GM23338 (cell line): ENCODE measurements around the gene MKNK1. TPM values are rescaled to one million over a fixed set of nuclear protein-coding genes. Genes with fewer than 3 reads are reported as not detected.

ENCODE experiments used
- ATAC-seq: fragments of 200-7000 bp; cut with Tn5 transposase; 3 replicates; pipeline ENCODE4 v1.9.1; 2020
- DNase-seq: peaks from one replicate; pipeline ENCODE4 v3.0.0-alpha.2; 2015; ENCODE audit warnings: low spot score
- H2AFZ ChIP-seq: fragments of 200-600 bp; sonication (generic); 2 replicates; pipeline ENCODE4 v1.8.0; 2016; ENCODE audit warnings: antibody characterized with exemption, mild to moderate bottlenecking, moderate library complexity
- H3F3A ChIP-seq: fragments of 200-600 bp; sonication (generic); replicated peaks from 2 replicates; pipeline ENCODE4 v1.8.0; 2017; ENCODE audit warnings: antibody characterized with exemption, mixed run types, low read depth
- H3K27ac ChIP-seq: fragments of 200-600 bp; sonication (generic); 2 replicates; pipeline ENCODE4 v1.6.1; 2016; ENCODE audit warnings: low read depth
- H3K27me3 ChIP-seq: fragments of 200-600 bp; sonication (generic); 2 replicates; pipeline ENCODE4 v1.8.0; 2016; ENCODE audit warnings: mild to moderate bottlenecking, mixed run types, moderate library complexity; ENCODE audit not compliant: insufficient read depth
- H3K36me3 ChIP-seq: fragments of 200-600 bp; sonication (generic); 2 replicates; pipeline ENCODE4 v1.8.0; 2016; ENCODE audit warnings: mild to moderate bottlenecking; ENCODE audit not compliant: insufficient read depth
- H3K4me1 ChIP-seq: fragments of 200-600 bp; sonication (generic); 2 replicates; pipeline ENCODE4 v1.8.0; 2016; ENCODE audit warnings: mild to moderate bottlenecking, moderate library complexity; ENCODE audit not compliant: insufficient read depth
- H3K4me2 ChIP-seq: fragments of 200-600 bp; sonication (generic); 2 replicates; pipeline ENCODE4 v1.7.1; 2017; ENCODE audit warnings: mixed run types
- H3K4me3 ChIP-seq: fragments of 200-600 bp; sonication (generic); 2 replicates; pipeline ENCODE4 v1.6.1; 2016; ENCODE audit warnings: mixed run types
- H3K79me2 ChIP-seq: fragments of 200-600 bp; sonication (generic); replicated peaks from 2 replicates; pipeline ENCODE4 v1.8.0; 2017; ENCODE audit warnings: mild to moderate bottlenecking; ENCODE audit not compliant: insufficient read depth
- H3K9me2 ChIP-seq: fragments of 200-600 bp; sonication (generic); 2 replicates; pipeline ENCODE4 v1.8.0; 2017; ENCODE audit not compliant: insufficient read depth
- H4K20me1 ChIP-seq: fragments of 200-600 bp; sonication (generic); replicated peaks from 2 replicates; pipeline ENCODE4 v1.8.0; 2017; ENCODE audit warnings: mild to moderate bottlenecking; ENCODE audit not compliant: insufficient read depth
- H3K27ac Mint-ChIP-seq: 2 replicates; pipeline ENCODE4 v1.8.0; 2020; ENCODE audit warnings: inconsistent platforms, mild to moderate bottlenecking, moderate library complexity, mixed read lengths
- H3K27me3 Mint-ChIP-seq: 3 replicates; pipeline ENCODE4 v1.8.0; 2022; ENCODE audit warnings: low read depth, mild to moderate bottlenecking, moderate library complexity, mixed read lengths, inconsistent platforms; ENCODE audit not compliant: insufficient read depth, poor library complexity
- H3K36me3 Mint-ChIP-seq: 3 replicates; pipeline ENCODE4 v1.8.0; 2021; ENCODE audit warnings: low read depth, mild to moderate bottlenecking, inconsistent platforms, moderate library complexity, mixed read lengths
- H3K4me1 Mint-ChIP-seq: 3 replicates; pipeline ENCODE4 v1.8.0; 2020; ENCODE audit warnings: mild to moderate bottlenecking, inconsistent platforms, mixed read lengths
- H3K4me3 Mint-ChIP-seq: 3 replicates; pipeline ENCODE4 v1.8.0; 2021; ENCODE audit warnings: moderate library complexity, mild to moderate bottlenecking, inconsistent platforms, mixed read lengths
- H3K9me3 Mint-ChIP-seq: 3 replicates; pipeline ENCODE4 v1.8.0; 2020; ENCODE audit warnings: moderate library complexity, mild to moderate bottlenecking, inconsistent platforms, mixed read lengths
- CTCF ChIP-seq, 2 experiments: fragments of 200-600 bp in 1 of 2; sonication (generic) in 1 of 2; conservative IDR thresholded peaks; 2 replicates each; pipeline versions ENCODE4 v1.5.1 to v1.6.1; 2016 to 2017; ENCODE audit warnings: antibody characterized with exemption in 2 of 2, low read depth in 2 of 2, mild to moderate bottlenecking in 2 of 2, moderate library complexity in 1 of 2
- ETS1 ChIP-seq: IDR thresholded peaks from 2 replicates; pipeline ENCODE4 v1.6.1; 2016; ENCODE audit warnings: antibody characterized with exemption
- EZH2phosphoT487 ChIP-seq: fragments of 200-600 bp; sonication (generic); IDR thresholded peaks from one replicate; pipeline ENCODE4 v1.8.1; 2018; ENCODE audit warnings: antibody characterized with exemption; ENCODE audit not compliant: unreplicated experiment
- POLR2AphosphoS5 ChIP-seq: IDR thresholded peaks from 2 replicates; pipeline ENCODE4 v1.6.1; 2016; ENCODE audit warnings: antibody characterized with exemption, low read depth
- ZNF462 ChIP-seq: fragments of 250-450 bp; sonication (Bioruptor Pico); IDR thresholded peaks from 2 replicates; pipeline ENCODE4 v1.5.0; 2020; ENCODE audit warnings: mild to moderate bottlenecking, moderate library complexity
- polyA plus RNA-seq: library from polyadenylated mRNA; unstranded; fragments of >200 nt; fragmentation: Nextera tagmentation; extraction: Ambion mirVana; gene quantifications from 2 replicates; pipeline ENCODE4 v1.2.1, GENCODE V29; 2016
- total RNA-seq: library from RNA; depleted of rRNA; stranded (reverse); fragments of >200 nt; shearing (Covaris generic); gene quantifications from 2 replicates; pipeline ENCODE4 v1.2.3, GENCODE V29; 2014

The MKNK1 gene
- total and polyA plus RNA-seq, 2 experiments from 2014 or later: 11.8 to 20.5 TPM

- no peaks in the 10 kb centered on the region for H4K20me1 ChIP-seq
- H3K4me1 Mint-ChIP-seq: peaks cover 62% of the 10 kb centered on the region
- H3K4me1 ChIP-seq: peaks cover 34% of the 10 kb centered on the region
- H2AFZ ChIP-seq: peak overlapping the region; percentile 8; the same call in 1 of the 2 replicates
- no peaks in the 10 kb centered on the region for H3F3A ChIP-seq
- DNase-seq (peak; percentile 60), ATAC-seq (peak; percentile 20)
- peaks cover 17% of the 10 kb centered on the region for H3K36me3 Mint-ChIP-seq
- H3K27ac ChIP-seq: peak overlapping the region; percentile 89
- peaks cover 13% of the 10 kb centered on the region for H3K27me3 ChIP-seq
- H3K27ac Mint-ChIP-seq: peak overlapping the region; percentile 82
- no peaks in the 10 kb centered on the region for H3K36me3 ChIP-seq
- no peaks in the 10 kb centered on the region for H3K9me3 Mint-ChIP-seq
- H3K4me3 Mint-ChIP-seq: peak overlapping the region; percentile 62
- peak overlapping the region; percentile 53 for H3K4me2 ChIP-seq
- H3K4me3 ChIP-seq: peak overlapping the region; percentile 39; the same call in 1 of the 2 replicates
- no peaks in the 10 kb centered on the region for H3K9me2 ChIP-seq
- H3K27me3 Mint-ChIP-seq: peaks cover 26% of the 10 kb centered on the region
- TF ChIP-seq EZH2phosphoT487 (no peak), ZNF462 (no peak), POLR2AphosphoS5 (no peak)
- H3K79me2 ChIP-seq: no peaks in the 10 kb centered on the region
Observed at GRCh38 chr1:46612937-46613660, 9.0 kb upstream of the MKNK1 start.

- peaks cover 27% of the 10 kb centered on the region for H3K4me1 ChIP-seq
- Mint-ChIP-seq H3K27ac (peak overlapping the region; percentile 84), H3K4me3 (peak overlapping the region; percentile 36; the same call in 1 of the 3 replicates), H3K27me3 (peaks cover 19% of the 10 kb centered on the region), H3K9me3 (no peaks in the 10 kb centered on the region), H3K36me3 (peaks cover 17% of the 10 kb centered on the region), H3K4me1 (peaks cover 52% of the 10 kb centered on the region)
- no peaks in the 10 kb centered on the region for H3K9me2 ChIP-seq
- peak overlapping the region; percentile 48; the same call in 1 of the 2 replicates for H3K4me2 ChIP-seq
- H4K20me1 ChIP-seq: no peaks in the 10 kb centered on the region
- ATAC-seq (no peak), DNase-seq (no peak)
- H3K27ac ChIP-seq: no peak overlapping the region
- H3K27me3 ChIP-seq: no peaks in the 10 kb centered on the region
- no peaks in the 10 kb centered on the region for H3F3A ChIP-seq
- H3K4me3 ChIP-seq: no peak overlapping the region
- no peak overlapping the region for H2AFZ ChIP-seq
- no peaks in the 10 kb centered on the region for H3K79me2 ChIP-seq
- H3K36me3 ChIP-seq: no peaks in the 10 kb centered on the region
- TF ChIP-seq ETS1 (no peak), CTCF (conservative IDR thresholded peaks at IDR 0.05; ENCODE audit: low read depth in 2 of 2) (no peak)
Observed at GRCh38 chr1:46611691-46612221, 7.7 kb upstream of the MKNK1 start.
